Measurements from ENCODE around the gene GLCE. TPM values are rescaled to one million over a fixed set of nuclear protein-coding genes. Genes with fewer than 3 reads are reported as not detected.

GLCE gene
- total and polyA plus RNA-seq, 9 of the 15 experiments (the other 6 are each of a cell fraction or from before 2014, with no cell fraction given), result 4.6 to 12.3 (median 10.6) TPM

GRCh38 chr15:69138963-69139362 is 21.5 kb upstream of the GLCE start:
- Histone ChIP-seq H4K20me1 (replicated peaks; ENCODE audit: control insufficient read depth, insufficient read depth, low read length) (no peaks in the 10 kb centered on the region), H3K4me2 (ENCODE audit: insufficient read depth, low read length) (no peak overlapping the region), H3K27me3 (ENCODE audit: control insufficient read depth in 2 of 2, insufficient read depth in 2 of 2, low read length in 2 of 2) (peaks cover 6 to 11% of the 10 kb centered on the region in 2 experiments; a peak in 4 of 5 replicates), H3K79me2 (ENCODE audit: control insufficient read depth, insufficient read depth, low read length) (no peaks in the 10 kb centered on the region), H3K9me3 (replicated peaks; ENCODE audit: control insufficient read depth, insufficient read depth, low read depth, low read length) (peaks cover 3% of the 10 kb centered on the region; the same call in 1 of the 2 replicates), H3K9ac (ENCODE audit: insufficient read depth in 1 of 2, low read depth in 2 of 2, low read length in 2 of 2) (no peak overlapping the region), H2AFZ (ENCODE audit: low read depth, low read length) (no peak overlapping the region), H3K36me3 (ENCODE audit: control insufficient read depth, insufficient read depth, low read length) (no peaks in the 10 kb centered on the region), H3K4me1 (replicated peaks in 1 of 2; ENCODE audit: control insufficient read depth in 2 of 2, insufficient read depth in 2 of 2, low read length in 2 of 2) (no peaks in the 10 kb centered on the region), H3K9me1 (ENCODE audit: control insufficient read depth, insufficient read depth, low read length) (no peaks in the 10 kb centered on the region), H3K27ac (ENCODE audit: extremely low read depth, low read depth, low read length) (no peak overlapping the region), H3K4me3 (no peak overlapping the region)
- TF ChIP-seq, protein P1, sequence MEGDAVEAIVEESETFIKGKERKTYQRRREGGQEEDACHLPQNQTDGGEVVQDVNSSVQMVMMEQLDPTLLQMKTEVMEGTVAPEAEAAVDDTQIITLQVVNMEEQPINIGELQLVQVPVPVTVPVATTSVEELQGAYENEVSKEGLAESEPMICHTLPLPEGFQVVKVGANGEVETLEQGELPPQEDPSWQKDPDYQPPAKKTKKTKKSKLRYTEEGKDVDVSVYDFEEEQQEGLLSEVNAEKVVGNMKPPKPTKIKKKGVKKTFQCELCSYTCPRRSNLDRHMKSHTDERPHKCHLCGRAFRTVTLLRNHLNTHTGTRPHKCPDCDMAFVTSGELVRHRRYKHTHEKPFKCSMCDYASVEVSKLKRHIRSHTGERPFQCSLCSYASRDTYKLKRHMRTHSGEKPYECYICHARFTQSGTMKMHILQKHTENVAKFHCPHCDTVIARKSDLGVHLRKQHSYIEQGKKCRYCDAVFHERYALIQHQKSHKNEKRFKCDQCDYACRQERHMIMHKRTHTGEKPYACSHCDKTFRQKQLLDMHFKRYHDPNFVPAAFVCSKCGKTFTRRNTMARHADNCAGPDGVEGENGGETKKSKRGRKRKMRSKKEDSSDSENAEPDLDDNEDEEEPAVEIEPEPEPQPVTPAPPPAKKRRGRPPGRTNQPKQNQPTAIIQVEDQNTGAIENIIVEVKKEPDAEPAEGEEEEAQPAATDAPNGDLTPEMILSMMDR (IDR thresholded peaks at IDR 0.05 in 2 of 3, conservative IDR thresholded peaks at IDR 0.05 in 1 of 3; ENCODE audit: insufficient read depth in 2 of 3, low read depth in 1 of 3, low read length in 3 of 3), result 0 out of 6 replicates have a peak, but pooled peaks of 1 of the 3 experiments have one; percentile 9
- TF ChIP-seq, protein P2, sequence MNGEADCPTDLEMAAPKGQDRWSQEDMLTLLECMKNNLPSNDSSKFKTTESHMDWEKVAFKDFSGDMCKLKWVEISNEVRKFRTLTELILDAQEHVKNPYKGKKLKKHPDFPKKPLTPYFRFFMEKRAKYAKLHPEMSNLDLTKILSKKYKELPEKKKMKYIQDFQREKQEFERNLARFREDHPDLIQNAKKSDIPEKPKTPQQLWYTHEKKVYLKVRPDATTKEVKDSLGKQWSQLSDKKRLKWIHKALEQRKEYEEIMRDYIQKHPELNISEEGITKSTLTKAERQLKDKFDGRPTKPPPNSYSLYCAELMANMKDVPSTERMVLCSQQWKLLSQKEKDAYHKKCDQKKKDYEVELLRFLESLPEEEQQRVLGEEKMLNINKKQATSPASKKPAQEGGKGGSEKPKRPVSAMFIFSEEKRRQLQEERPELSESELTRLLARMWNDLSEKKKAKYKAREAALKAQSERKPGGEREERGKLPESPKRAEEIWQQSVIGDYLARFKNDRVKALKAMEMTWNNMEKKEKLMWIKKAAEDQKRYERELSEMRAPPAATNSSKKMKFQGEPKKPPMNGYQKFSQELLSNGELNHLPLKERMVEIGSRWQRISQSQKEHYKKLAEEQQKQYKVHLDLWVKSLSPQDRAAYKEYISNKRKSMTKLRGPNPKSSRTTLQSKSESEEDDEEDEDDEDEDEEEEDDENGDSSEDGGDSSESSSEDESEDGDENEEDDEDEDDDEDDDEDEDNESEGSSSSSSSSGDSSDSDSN (IDR thresholded peaks at IDR 0.05; ENCODE audit: borderline replicate concordance in 1 of 2, low read depth in 2 of 2, low read length in 2 of 2), result no peak
- ATAC-seq (no peak), FAIRE-seq (no peak), DNase-seq (ENCODE audit: extremely low read depth in 1 of 4, low spot score in 3 of 4) (no peak)
- ChIA-PET POLR2A (interaction anchor here (1.1 kb wide), 1 partner anchor 10 kb away, joined by 3 read pairs; no protein-coding TSS in a partner anchor), CTCF (ENCODE audit: low intra/inter-chr PET ratio) (interaction anchor here (0.6 kb wide), 1 partner anchor 79 kb away, joined by 3 read pairs; no protein-coding TSS in a partner anchor)
- BruUV-seq (replicated peaks), result no TSS peak
- WGBS (ENCODE audit: insufficient coverage, low coverage, missing lambda C conversion rate), result 0% methylated on average over 4 of the region's 4 CpGs
- intact Hi-C loops (cut with micrococcal nuclease), result no loop called here
- in situ Hi-C loops (cut with MboI), result no loop called here
